22Rv1 (cell line): ENCODE measurements around the gene CCDC169.
"Not testable (repeated sequence)": the region's sequence is repeated elsewhere in the genome, so short reads cannot be mapped to it uniquely, and the experiment has no call there.

Experiments
- H3K27ac ChIP-seq: fragments of 450-650 bp; 2 replicates; pipeline ENCODE4 v1.5.1; 2017
- CTCF ChIP-seq: fragments of 450-650 bp; IDR thresholded peaks from 2 replicates; pipeline ENCODE4 v1.5.1; 2017; ENCODE audit warnings: mild to moderate bottlenecking
- ZFX ChIP-seq: fragments of 450-650 bp; IDR thresholded peaks from 2 replicates; pipeline ENCODE4 v1.6.1; 2017; ENCODE audit warnings: antibody characterized with exemption, borderline replicate concordance

CCDC169 gene

GRCh38 chr13:36328821-36329220 is 31.2 kb upstream of the CCDC169 start:
- TF ChIP-seq CTCF (no peak), ZFX (no peak)

GRCh38 chr13:36325912-36326311 is 28.3 kb upstream of the CCDC169 start:
- H3K27ac ChIP-seq = no peak overlapping the region
- TF ChIP-seq CTCF (no peak), ZFX (no peak)

More at GRCh38 chr13:36328821-36329220, 31.2 kb upstream of the CCDC169 start:
- no peak overlapping the region for H3K27ac ChIP-seq

- H3K27ac ChIP-seq = not testable (repeated sequence)
Measured at GRCh38 chr13:36324881-36325280, 27.3 kb upstream of the CCDC169 start.

- no peak overlapping the region for H3K27ac ChIP-seq
- TF ChIP-seq CTCF = no peak
- TF ChIP-seq ZFX = no peak
Measured at GRCh38 chr13:36323951-36324566, 26.4 kb upstream of the CCDC169 start.

- TF ChIP-seq CTCF (no peak), ZFX (no peak)
- H3K27ac ChIP-seq = no peak overlapping the region
Measured at GRCh38 chr13:36323408-36323807, 25.8 kb upstream of the CCDC169 start.

GRCh38 chr13:36319793-36320192 is 22.2 kb upstream of the CCDC169 start:
- not testable (repeated sequence) for H3K27ac ChIP-seq

GRCh38 chr13:36313047-36313969 is 15.7 kb upstream of the CCDC169 start:
- TF ChIP-seq CTCF (no peak), ZFX (no peak)
- H3K27ac ChIP-seq = no peak overlapping the region

GRCh38 chr13:36310417-36311108 is 12.9 kb upstream of the CCDC169 start:
- no peak overlapping the region for H3K27ac ChIP-seq
- TF ChIP-seq ZFX = no peak
- TF ChIP-seq CTCF = no peak
